GM10266 (cell line): ENCODE data around the gene MAD2L2.

Experiments used
- DNase-seq: peaks from one replicate; pipeline ENCODE4 v3.0.0; 2012; ENCODE audit errors: extremely low spot score
- TF ChIP-seq, protein P1 (sequence below): IDR thresholded peaks from 2 replicates; pipeline ENCODE4 v1.5.1; 2012; ENCODE audit warnings: mild to moderate bottlenecking, low read depth; ENCODE audit not compliant: control insufficient read depth, insufficient read depth; ENCODE audit errors: missing control alignments

The MAD2L2 gene

DNA sequence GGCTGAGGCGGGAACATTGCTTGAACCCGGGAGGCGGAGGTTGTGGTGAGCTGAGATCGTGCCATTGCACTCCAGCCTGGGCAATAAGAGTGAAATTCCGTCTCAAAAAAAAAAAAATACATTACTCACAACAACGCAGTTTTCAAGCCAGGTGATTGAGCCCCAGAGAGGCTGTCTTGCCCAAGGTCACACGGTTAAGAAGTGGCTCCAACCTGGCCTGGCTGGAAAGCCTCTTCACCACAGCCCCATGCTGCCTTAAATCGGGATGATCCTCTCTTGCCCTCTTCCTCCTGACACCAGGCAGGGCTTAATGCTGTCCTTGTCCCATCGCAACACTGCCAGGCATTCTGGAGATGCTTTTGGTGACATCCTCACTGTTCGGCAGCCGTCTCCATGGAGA is 32.1 kb upstream of the MAD2L2 start:
- DNase-seq, result no peak
- TF ChIP-seq, protein P1, sequence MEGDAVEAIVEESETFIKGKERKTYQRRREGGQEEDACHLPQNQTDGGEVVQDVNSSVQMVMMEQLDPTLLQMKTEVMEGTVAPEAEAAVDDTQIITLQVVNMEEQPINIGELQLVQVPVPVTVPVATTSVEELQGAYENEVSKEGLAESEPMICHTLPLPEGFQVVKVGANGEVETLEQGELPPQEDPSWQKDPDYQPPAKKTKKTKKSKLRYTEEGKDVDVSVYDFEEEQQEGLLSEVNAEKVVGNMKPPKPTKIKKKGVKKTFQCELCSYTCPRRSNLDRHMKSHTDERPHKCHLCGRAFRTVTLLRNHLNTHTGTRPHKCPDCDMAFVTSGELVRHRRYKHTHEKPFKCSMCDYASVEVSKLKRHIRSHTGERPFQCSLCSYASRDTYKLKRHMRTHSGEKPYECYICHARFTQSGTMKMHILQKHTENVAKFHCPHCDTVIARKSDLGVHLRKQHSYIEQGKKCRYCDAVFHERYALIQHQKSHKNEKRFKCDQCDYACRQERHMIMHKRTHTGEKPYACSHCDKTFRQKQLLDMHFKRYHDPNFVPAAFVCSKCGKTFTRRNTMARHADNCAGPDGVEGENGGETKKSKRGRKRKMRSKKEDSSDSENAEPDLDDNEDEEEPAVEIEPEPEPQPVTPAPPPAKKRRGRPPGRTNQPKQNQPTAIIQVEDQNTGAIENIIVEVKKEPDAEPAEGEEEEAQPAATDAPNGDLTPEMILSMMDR, result no peak

DNA sequence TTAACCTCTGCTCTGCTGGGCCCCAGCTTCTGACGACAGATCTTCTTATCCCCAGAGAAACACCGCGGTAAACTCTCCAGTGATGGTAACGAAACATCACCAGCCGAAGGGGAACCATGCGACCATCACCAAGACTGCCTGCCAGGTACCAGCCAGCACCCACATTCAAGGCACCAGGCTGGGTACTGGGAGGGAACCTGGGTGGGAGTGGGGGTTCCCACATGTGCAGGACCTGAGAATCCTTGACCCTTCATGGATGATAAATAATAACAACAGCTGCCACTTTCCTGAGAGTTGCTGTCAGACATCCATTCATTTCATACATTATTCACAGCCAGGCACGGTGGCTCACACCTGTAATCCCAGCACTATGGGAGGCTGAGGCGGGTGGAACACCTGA is 31.3 kb upstream of the MAD2L2 start:
- no peak for DNase-seq
- TF ChIP-seq, protein P1, result no peak

DNA sequence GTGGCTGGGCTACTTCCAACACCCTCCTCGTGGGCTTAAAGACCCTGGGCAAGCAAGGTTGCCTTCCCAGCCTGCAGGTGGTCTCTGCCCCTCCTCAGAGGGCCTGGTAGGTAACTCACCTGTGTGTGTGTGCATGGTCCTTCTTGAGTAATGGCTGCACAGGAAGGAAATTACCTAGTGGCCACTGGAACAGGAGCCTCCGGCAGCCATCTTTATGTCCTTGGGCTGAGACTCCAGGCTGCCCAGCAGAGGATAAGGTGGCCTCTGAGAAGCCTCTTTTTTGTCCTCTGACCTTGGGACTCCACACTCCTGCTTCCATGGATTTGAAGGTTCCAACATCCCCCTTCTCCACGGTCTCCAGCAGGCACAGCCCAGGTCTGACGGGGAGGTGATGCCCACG is 30.5 kb upstream of the MAD2L2 start:
- TF ChIP-seq, protein P1, result no peak
- no peak for DNase-seq

DNA sequence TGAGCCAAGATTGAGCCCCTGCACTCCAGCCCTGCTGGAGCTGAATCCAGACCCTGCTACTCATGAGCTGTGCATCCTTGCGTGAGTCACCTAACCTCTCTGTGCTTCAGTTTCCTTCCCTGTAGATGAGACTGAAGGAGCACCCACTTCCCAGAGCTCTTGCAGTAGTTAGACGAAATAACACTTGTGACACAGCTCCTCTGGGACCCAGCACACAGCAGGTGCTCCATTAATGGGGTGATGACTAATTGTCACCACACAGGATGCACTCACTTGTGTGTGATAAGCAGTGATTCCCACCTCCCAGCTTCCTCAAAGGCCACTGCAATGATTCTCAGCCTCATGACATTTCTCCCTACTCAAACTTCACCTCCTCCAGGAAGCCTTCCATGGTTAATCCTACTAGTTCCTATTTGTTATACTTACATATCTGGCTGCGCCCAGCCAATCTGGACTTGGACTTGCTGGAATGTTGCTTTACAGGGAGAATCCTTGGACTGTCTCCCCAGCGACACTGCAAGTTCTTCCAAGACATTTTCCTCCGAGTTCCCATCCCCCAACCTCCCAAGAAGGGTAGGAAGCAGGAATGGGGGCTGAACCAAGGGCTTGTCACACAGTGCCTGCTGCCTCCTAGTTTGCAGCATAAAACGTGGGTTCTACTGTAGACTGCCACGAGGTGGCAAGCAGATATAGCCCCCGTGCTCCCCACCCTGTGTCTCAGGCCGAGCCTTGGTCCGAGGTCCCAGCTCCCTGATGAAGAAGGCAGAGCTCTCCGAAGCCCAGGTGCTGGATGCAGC is 27.8 kb upstream of the MAD2L2 start:
- TF ChIP-seq, protein P1, result no peak
- no peak for DNase-seq

DNA sequence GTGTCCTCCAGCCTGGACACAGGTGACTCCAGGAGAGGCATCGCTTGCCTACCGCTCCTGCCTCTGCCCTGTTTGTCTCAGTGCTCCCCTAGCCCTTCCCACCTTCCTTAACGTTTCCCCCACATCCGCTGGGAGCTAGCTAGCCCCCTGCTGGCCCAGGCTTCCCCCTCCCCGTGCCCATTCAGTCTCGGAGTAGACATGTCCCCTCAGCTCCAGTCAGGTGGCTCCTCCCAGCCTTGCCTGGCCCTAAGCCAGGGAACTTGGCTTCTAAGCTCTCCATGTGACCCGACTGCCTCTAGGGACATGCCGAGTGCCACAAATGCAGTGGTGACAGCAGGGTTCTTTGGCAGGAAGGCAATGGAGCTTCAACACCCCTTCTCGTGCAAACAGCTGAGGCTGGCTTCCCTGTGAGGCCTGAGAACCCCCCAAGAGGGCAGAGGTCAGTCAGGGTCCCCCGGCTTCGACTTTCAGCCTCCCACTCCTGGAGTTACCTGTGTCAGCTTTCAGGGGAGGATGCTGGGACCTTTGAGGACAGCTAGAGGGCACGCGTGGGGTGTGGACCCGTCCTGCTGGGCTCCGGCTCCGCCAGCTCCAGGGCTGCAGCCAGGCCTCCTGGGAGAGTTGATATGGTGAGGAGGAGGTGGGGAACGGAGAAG is 26.8 kb upstream of the MAD2L2 start:
- TF ChIP-seq, protein P1, result no peak
- DNase-seq, result no peak

DNA sequence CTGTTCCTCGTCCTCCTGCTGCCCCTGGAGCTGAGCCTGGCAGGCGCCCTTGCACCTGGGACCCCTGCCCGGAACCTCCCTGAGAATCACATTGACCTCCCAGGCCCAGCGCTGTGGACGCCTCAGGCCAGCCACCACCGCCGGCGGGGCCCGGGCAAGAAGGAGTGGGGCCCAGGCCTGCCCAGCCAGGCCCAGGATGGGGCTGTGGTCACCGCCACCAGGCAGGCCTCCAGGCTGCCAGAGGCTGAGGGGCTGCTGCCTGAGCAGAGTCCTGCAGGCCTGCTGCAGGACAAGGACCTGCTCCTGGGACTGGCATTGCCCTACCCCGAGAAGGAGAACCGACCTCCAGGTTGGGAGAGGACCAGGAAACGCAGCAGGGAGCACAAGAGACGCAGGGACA is 25.3 kb upstream of the MAD2L2 start:
- DNase-seq, result no peak
- TF ChIP-seq, protein P1, result no peak

DNA sequence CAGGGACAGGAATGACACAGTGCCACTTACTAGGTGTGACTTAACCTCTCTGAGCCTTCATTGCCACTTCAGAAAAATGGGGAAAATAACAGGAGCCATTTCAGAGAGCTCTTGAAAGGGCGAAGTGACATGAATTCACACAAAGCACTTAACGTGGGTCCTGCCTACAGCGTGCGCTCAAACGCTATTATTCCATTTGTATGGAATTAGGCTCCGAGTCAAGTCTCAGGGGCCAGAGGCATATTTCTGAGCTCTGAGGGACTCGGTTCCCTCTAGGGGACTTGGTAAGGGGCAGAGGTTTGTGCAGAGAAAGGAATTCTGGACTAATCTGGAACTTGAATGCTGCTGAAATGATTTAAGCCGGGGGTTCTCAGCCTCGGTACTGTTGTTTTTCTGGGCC is 24.6 kb upstream of the MAD2L2 start:
- no peak for DNase-seq
- TF ChIP-seq, protein P1, result no peak
